ENCODE results near the gene SCARF1.

DNA sequence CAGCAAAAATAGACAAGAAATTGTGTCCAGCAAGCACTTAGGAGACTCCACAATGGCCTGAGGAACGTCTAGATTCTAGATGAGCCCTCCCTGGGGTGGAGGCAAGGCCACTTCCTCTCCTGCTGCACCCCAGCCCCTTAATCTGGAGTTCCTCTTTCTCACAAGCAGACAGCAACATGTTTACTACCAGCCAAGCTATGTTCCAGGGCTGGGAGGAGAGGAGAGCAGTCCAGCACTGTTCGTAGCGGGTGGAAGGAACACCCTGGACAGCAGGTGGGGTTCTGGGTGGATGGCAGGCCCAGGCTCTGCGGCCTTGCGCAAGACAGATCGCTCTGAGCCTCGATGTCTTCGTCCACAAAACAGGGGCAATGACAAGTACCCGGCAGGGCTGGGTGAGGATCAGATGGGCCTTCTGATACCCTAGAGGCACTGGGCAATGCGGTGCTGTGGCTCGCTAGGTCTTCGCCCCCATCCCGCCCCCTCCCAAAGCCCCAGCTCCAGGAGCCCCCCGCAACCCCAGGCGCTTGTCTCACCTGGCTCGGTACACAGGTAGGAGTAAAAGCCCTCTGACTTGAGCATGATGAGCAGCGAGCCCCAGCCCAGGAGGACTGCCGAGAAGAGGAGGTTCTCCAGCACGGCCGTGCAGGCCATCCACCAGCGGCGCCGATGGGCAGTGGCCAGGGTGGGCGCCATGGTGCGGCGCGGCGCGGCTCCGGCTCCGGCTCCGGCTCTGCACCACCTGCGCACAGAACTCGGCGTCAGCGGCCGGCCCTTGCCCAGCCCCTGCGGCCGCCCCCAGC is 18.1 kb downstream of the SCARF1 start:
- TF ChIP-seq, protein P1, sequence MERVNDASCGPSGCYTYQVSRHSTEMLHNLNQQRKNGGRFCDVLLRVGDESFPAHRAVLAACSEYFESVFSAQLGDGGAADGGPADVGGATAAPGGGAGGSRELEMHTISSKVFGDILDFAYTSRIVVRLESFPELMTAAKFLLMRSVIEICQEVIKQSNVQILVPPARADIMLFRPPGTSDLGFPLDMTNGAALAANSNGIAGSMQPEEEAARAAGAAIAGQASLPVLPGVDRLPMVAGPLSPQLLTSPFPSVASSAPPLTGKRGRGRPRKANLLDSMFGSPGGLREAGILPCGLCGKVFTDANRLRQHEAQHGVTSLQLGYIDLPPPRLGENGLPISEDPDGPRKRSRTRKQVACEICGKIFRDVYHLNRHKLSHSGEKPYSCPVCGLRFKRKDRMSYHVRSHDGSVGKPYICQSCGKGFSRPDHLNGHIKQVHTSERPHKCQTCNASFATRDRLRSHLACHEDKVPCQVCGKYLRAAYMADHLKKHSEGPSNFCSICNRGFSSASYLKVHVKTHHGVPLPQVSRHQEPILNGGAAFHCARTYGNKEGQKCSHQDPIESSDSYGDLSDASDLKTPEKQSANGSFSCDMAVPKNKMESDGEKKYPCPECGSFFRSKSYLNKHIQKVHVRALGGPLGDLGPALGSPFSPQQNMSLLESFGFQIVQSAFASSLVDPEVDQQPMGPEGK (CRISPR knock-in tag; IDR thresholded peaks at IDR 0.05; ENCODE audit: borderline replicate concordance) = no peak
- no peak for TF ChIP-seq RARB (CRISPR knock-in tag; IDR thresholded peaks at IDR 0.05)
- no peak for TF ChIP-seq ESRRG (CRISPR knock-in tag; IDR thresholded peaks at IDR 0.05)
